Measurements from ENCODE around the gene OR2V2. TPM values are rescaled to one million over a fixed set of nuclear protein-coding genes. Genes with fewer than 3 reads are reported as not detected.

Gene OR2V2
- total and polyA plus RNA-seq, 10 of the 15 experiments (the other 5 are each of a cell fraction or from before 2014, with no cell fraction given): 0.26 TPM; not detected in 9

DNA sequence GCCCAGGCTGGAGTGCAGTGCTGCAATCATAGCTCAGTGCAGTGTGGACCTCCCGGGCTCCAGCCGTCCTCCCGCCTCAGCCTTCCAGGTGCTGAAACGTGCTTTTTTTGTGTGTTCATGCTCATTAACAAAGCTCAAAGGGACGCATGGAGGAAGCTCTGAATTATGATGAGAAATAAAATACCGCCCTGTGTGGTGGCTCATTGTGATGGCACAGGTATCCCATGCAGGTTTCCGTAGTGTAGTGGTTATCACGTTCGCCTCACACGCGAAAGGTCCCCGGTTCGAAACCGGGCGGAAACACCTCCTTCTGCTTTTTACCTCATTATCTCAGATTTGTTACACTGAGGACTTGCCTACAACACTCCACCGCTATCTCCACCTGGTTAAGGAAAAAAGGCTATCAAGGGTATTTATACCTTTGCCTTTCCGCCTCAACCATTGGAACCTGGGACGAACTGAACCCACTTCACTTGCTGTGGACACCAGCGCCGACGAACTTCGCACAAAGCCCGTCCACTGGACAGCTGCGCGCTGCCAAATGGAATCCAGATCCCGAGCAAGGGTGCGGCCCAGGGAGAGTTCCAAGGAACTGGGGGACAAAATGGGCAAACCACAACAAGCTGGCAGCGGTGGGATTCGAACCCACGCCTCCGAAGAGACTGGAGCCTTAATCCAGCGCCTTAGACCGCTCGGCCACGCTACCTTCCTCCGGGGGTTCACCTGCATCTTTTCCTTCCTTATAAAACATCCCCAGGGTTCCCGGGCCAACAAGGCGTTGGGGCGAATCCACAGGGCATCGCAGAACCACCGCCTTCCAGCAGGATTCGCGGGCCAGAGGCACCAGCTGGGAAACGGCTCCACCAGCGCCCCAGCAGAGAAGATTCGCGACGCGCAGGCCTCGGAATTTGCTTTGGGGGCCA lies 26.3 kb downstream of the OR2V2 start (continued):
- TF ChIP-seq SIN3A (IDR thresholded peaks at IDR 0.05; ENCODE audit: low read depth, low read length): no peak
- no peak for TF ChIP-seq ZNF384 (IDR thresholded peaks at IDR 0.05; ENCODE audit: borderline replicate concordance, low read depth, low read length)
- no peak for TF ChIP-seq PML (IDR thresholded peaks at IDR 0.05; ENCODE audit: low read length)
- peak; percentile 81; the same call in 1 of the 2 replicates for TF ChIP-seq RCOR1 (conservative IDR thresholded peaks at IDR 0.05; ENCODE audit: low read depth, low read length)
- 0 out of 2 replicates have a peak, but pooled peaks have one; percentile 32 for TF ChIP-seq TBL1XR1 (IDR thresholded peaks at IDR 0.05; ENCODE audit: low read depth, low read length)
- no peak for TF ChIP-seq MYB (IDR thresholded peaks at IDR 0.05; ENCODE audit: borderline replicate concordance, low read depth, low read length)
- TF ChIP-seq CHD2 (IDR thresholded peaks at IDR 0.05; ENCODE audit: borderline replicate concordance, low read depth, low read length): no peak
- TF ChIP-seq POLR2AphosphoS2 (IDR thresholded peaks at IDR 0.05; ENCODE audit: low read depth, low read length): no peak
- TF ChIP-seq DPF2 (IDR thresholded peaks at IDR 0.05): 0 out of 2 replicates have a peak, but pooled peaks have one; percentile 54
- TF ChIP-seq SREBF1 (IDR thresholded peaks at IDR 0.05; ENCODE audit: low read length): no peak
- 0 out of 2 replicates have a peak, but pooled peaks have one; percentile 36 for TF ChIP-seq NFIC (IDR thresholded peaks at IDR 0.05; ENCODE audit: low read depth, low read length)
- TF ChIP-seq, protein P1, sequence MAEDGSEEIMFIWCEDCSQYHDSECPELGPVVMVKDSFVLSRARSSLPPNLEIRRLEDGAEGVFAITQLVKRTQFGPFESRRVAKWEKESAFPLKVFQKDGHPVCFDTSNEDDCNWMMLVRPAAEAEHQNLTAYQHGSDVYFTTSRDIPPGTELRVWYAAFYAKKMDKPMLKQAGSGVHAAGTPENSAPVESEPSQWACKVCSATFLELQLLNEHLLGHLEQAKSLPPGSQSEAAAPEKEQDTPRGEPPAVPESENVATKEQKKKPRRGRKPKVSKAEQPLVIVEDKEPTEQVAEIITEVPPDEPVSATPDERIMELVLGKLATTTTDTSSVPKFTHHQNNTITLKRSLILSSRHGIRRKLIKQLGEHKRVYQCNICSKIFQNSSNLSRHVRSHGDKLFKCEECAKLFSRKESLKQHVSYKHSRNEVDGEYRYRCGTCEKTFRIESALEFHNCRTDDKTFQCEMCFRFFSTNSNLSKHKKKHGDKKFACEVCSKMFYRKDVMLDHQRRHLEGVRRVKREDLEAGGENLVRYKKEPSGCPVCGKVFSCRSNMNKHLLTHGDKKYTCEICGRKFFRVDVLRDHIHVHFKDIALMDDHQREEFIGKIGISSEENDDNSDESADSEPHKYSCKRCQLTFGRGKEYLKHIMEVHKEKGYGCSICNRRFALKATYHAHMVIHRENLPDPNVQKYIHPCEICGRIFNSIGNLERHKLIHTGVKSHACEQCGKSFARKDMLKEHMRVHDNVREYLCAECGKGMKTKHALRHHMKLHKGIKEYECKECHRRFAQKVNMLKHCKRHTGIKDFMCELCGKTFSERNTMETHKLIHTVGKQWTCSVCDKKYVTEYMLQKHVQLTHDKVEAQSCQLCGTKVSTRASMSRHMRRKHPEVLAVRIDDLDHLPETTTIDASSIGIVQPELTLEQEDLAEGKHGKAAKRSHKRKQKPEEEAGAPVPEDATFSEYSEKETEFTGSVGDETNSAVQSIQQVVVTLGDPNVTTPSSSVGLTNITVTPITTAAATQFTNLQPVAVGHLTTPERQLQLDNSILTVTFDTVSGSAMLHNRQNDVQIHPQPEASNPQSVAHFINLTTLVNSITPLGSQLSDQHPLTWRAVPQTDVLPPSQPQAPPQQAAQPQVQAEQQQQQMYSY (CRISPR knock-in tag; IDR thresholded peaks at IDR 0.05): no peak
- peak; percentile 37 for TF ChIP-seq ATF7 (IDR thresholded peaks at IDR 0.05; ENCODE audit: low read depth)
- 0 out of 2 replicates have a peak, but pooled peaks have one; percentile 17 for TF ChIP-seq STAT1 (conservative IDR thresholded peaks at IDR 0.05)
- no peak for TF ChIP-seq LARP7 (IDR thresholded peaks at IDR 0.05)
